Stomach (tissue), 9 donors: ENCODE measurements around the gene PGLYRP1. TPM values are rescaled to one million over a fixed set of nuclear protein-coding genes. Genes with fewer than 3 reads are reported as not detected.

Experiments used
- DNase-seq, 2 donors: peaks; one replicate each; pipeline versions ENCODE4 v3.0.0 to v3.0.0-alpha.2; 2013 to 2019
- H3K27ac ChIP-seq, 5 donors: fragments of 200-600 bp in 4 of 5; sonication (generic) in 4 of 5; one replicate each; pipeline ENCODE4 v1.5.1; 2013 to 2019; ENCODE audit warnings: mild to moderate bottlenecking in 1 of 5, moderate library complexity in 1 of 5
- H3K27me3 ChIP-seq, 3 donors: fragments of 200-600 bp; sonication (generic); one replicate each; pipeline ENCODE4 v1.5.1; 2017 to 2019; ENCODE audit warnings: mixed run types in 1 of 3
- H3K36me3 ChIP-seq, 4 donors: fragments of 200-600 bp; sonication (generic); 1 replicate in 3 of 4; 2 replicates in 1 of 4; pipeline ENCODE4 v1.5.1; 2016 to 2019
- H3K4me1 ChIP-seq, 4 donors: fragments of 200-600 bp; sonication (generic); one replicate each; pipeline ENCODE4 v1.5.1; 2016 to 2019
- H3K4me3 ChIP-seq, 4 donors: fragments of 200-600 bp; sonication (generic) in 3 of 4; one replicate each; pipeline ENCODE4 v1.5.1; 2016 to 2019; ENCODE audit warnings: mild to moderate bottlenecking in 1 of 4
- H3K9me3 ChIP-seq, 4 donors: fragments of 200-600 bp; sonication (generic); one replicate each; pipeline ENCODE4 v1.5.1; 2016 to 2019
- CTCF ChIP-seq, 7 experiments: fragments of 450-650 bp in 4 of 7; fragments of 200-600 bp in 3 of 7; sonication (generic) in 3 of 7; IDR thresholded peaks; one replicate each; pipeline ENCODE4 v1.5.1; 2016 to 2019; ENCODE audit warnings: antibody characterized with exemption in 7 of 7, control low read depth in 2 of 7, mild to moderate bottlenecking in 1 of 7
- EP300 ChIP-seq: sonication (generic); formaldehyde crosslinking; IDR thresholded peaks from one replicate; pipeline ENCODE4 v1.6.1; 2017; ENCODE audit warnings: antibody characterized with exemption
- POLR2A ChIP-seq, 4 donors: fragments of 450-650 bp; IDR thresholded peaks; one replicate each; pipeline ENCODE4 v1.6.1; 2016; ENCODE audit warnings: antibody characterized with exemption in 4 of 4, control low read depth in 2 of 4, mild to moderate bottlenecking in 1 of 4, moderate library complexity in 1 of 4
- POLR2AphosphoS5 ChIP-seq, 3 donors: sonication (generic); formaldehyde crosslinking; IDR thresholded peaks; one replicate each; pipeline ENCODE4 v1.6.1; 2016; ENCODE audit warnings: antibody characterized with exemption in 3 of 3
- WGBS, 5 donors: extraction: QIAGEN DNeasy Blood & Tissue Kit in 3 of 5; methylation state at CpG; one replicate each; pipeline versions ENCODE4 v1.1.5 to v1.1.7; 2013 to 2018; 5-methylcytosine and 5-hydroxymethylcytosine counted together
- intact Hi-C: fragments of 100-400 bp; cut with DNase I; formaldehyde crosslinking; loops from one replicate; pipeline ENCODE4 v1.15.1; 2023; ENCODE audit warnings: low total_unique reads
- polyA plus RNA-seq, 3 donors: library from polyadenylated mRNA; stranded (reverse); fragments of 200-250 nt; gene quantifications; one replicate each; pipeline ENCODE4 v1.2.3, GENCODE V29; 2013
- total RNA-seq, 5 donors: library from RNA; depleted of rRNA; stranded (reverse); fragments of >200 nt; gene quantifications; one replicate each; pipeline versions ENCODE4 v1.1.0 to v1.2.3, GENCODE V29; 2014 to 2016
- donor health status: healthy with polysubstance abuse.
- donor health status: Bipolar disorder and iron deficiency.
- donor health status: healthy.

Gene PGLYRP1
- total and polyA plus RNA-seq, 8 donors: 0.56 to 3.5 TPM; not detected in 6

GRCh38 chr19:46031781-46032596 lies 9.1 kb upstream of the PGLYRP1 start:
- peaks cover 0 to 4% (median 2%) of the 10 kb centered on the region in 4 donors for H3K4me1 ChIP-seq
- intact Hi-C loops: no loop called here
- no peaks in the 10 kb centered on the region for H3K36me3 ChIP-seq
- no peaks in the 10 kb centered on the region for H3K9me3 ChIP-seq
- TF ChIP-seq CTCF (IDR thresholded peaks at IDR 0.05) (no peak), POLR2AphosphoS5 (IDR thresholded peaks at IDR 0.05) (no peak), POLR2A (IDR thresholded peaks at IDR 0.05) (no peak), EP300 (no peak)
- WGBS, 5 donors: 64 to 82% (median 78%) methylated on average over 3 to 5 of the region's 5 CpGs
- no peak overlapping the region for H3K27ac ChIP-seq
- DNase-seq: no peak
- H3K4me3 ChIP-seq: no peak overlapping the region
- H3K27me3 ChIP-seq: peaks cover 0 to 57% (median 0%) of the 10 kb centered on the region in 3 donors

DNA sequence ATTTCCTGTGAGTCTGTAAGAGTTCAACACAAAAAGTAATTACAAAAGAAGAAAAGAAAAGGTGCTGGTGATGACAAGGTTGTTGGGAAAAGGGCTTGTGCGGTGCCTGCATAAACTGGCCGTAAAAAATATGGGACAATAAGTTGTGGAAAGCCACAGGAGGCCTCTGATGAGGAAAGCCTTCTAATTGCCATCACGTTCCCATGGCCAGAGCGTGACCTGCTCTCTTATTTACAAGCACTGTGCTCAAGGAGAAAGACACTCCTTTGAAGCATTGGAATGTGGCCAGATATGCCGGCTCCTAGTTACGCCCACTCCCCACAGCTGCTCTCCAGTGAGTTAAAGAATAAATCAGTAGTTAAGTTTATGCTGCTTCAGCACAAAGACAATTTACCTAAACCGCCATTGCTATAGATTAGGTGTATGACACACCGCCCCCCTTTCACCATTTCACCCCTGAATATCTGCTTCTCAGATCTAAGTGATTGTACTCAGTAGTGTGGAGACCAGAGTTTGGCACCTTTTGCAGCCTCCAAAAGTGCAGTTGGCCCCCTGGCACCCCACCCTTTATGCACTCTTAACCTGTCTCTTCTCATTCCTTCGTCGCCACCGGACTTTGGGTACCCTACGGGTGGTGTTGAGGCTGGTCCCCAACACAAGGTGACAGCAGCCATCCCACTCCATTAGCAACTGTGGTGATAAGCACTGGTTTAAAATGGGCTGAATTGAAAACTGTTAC lies 8.1 kb upstream of the PGLYRP1 start:
- WGBS, 5 donors: 49 to 54% (median 50%) methylated on average over 12 of the region's 12 CpGs
- H3K4me3 ChIP-seq: no peak overlapping the region
- intact Hi-C loops: no loop called here
- no peaks in the 10 kb centered on the region for H3K9me3 ChIP-seq
- H3K36me3 ChIP-seq: no peaks in the 10 kb centered on the region
- peaks cover 0 to 63% (median 0%) of the 10 kb centered on the region in 3 donors for H3K27me3 ChIP-seq
- no peak overlapping the region for H3K27ac ChIP-seq
- TF ChIP-seq POLR2A (IDR thresholded peaks at IDR 0.05) (no peak), EP300 (no peak), POLR2AphosphoS5 (IDR thresholded peaks at IDR 0.05) (no peak)
- DNase-seq: no peak
- H3K4me1 ChIP-seq: peaks cover 0 to 4% (median 2%) of the 10 kb centered on the region in 4 donors

DNA sequence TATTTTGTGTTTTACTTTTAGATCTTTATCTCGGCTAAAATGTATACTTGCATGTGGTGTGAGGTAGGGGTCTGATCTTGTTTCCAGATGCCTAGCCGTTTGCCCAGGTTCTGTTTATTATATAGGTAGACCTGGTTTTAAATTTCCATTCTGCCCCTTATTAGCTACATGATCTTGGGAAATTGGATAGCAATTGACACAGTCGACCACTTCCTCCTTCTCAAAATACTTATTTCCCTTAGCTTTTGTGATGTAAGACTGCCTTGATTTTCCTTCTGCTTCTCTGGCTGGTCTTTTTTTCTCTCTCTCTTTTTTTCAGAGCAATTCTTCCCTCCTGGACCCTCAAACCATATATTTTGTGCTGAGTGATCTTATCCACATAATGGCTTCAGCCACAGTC lies 3.0 kb upstream of the PGLYRP1 start:
- TF ChIP-seq EP300 (no peak), POLR2A (IDR thresholded peaks at IDR 0.05) (no peak), CTCF (IDR thresholded peaks at IDR 0.05) (no peak), POLR2AphosphoS5 (IDR thresholded peaks at IDR 0.05) (no peak)

DNA sequence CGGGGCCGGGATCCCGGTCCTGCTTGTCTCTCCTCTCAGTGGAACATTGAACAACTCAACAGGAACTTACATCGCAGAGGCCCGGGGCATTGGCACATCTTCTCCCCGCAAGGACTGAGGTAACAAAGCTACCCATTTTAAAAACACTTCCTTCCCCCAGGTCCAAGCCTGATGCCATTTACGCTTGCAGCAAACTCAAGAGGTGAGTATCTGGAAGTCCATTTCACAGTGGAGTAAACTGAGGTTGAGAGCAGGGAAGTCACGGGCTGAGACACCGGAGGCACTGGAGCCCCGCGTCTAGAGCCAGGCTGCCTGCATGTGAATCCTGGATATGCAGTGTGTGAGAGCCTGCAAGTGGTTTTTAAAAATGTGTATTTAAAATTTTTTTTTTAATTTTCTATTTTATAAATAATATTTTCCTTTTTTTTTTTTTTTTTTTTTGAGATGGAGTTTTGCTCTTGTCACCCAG lies 492 bp upstream of the PGLYRP1 start:
- DNase-seq: no peak
- WGBS, 5 donors: 54 to 77% (median 60%) methylated on average over 8 to 11 of the region's 11 CpGs
- H3K27ac ChIP-seq: peak overlapping the region in 2 of 5 donors; percentile 20 to 30
- peaks cover 0 to 9% (median under 1%) of the 10 kb centered on the region in 4 donors for H3K36me3 ChIP-seq
- no peaks in the 10 kb centered on the region for H3K9me3 ChIP-seq
- peak overlapping the region in 1 of 4 donors; percentile 32 for H3K4me3 ChIP-seq
- H3K4me1 ChIP-seq: peaks cover 0 to 10% (median 7%) of the 10 kb centered on the region in 4 donors
- TF ChIP-seq CTCF (IDR thresholded peaks at IDR 0.05): no peak
- no peak for TF ChIP-seq POLR2A (IDR thresholded peaks at IDR 0.05)
- no peak for TF ChIP-seq EP300
- no peak for TF ChIP-seq POLR2AphosphoS5 (IDR thresholded peaks at IDR 0.05)
- intact Hi-C loops: no loop called here
- peaks cover 9 to 61% (median 19%) of the 10 kb centered on the region in 3 donors for H3K27me3 ChIP-seq

More for the DNA sequence above, 3.0 kb upstream of the PGLYRP1 start:
- H3K4me1 ChIP-seq: peaks cover 0 to 14% (median 9%) of the 10 kb centered on the region in 4 donors
- no peak overlapping the region for H3K27ac ChIP-seq
- H3K4me3 ChIP-seq: no peak overlapping the region
- intact Hi-C loops: loop anchor here (5.0 kb wide), 1 partner anchor 236 kb away; no protein-coding TSS in a partner anchor
- H3K9me3 ChIP-seq: no peaks in the 10 kb centered on the region
- H3K27me3 ChIP-seq: peaks cover 9 to 68% (median 19%) of the 10 kb centered on the region in 3 donors
- 59 to 73% (median 67%) methylated on average over 3 of the region's 3 CpGs for WGBS, 5 donors
- H3K36me3 ChIP-seq: no peaks in the 10 kb centered on the region
- DNase-seq: no peak
